Activated T-cell treated with anti-CD3 and anti-CD28 coated beads for 48 hours (primary cell): Measurements from ENCODE around the gene MUC16.

ENCODE experiments used
- DNase-seq: peaks from one replicate; pipeline ENCODE4 v3.0.0-alpha.2; 2020; ENCODE audit warnings: low read depth

Gene MUC16

GRCh38 chr19:9009431-9009830, 778 bp downstream of the MUC16 start:
- no peak for DNase-seq

GRCh38 chr19:9008667-9009066, 1.5 kb downstream of the MUC16 start:
- no peak for DNase-seq

- no peak for DNase-seq
These were observed 9.3 kb downstream of the MUC16 start for GRCh38 chr19:9000933-9001332.

- peak; percentile 16 for DNase-seq
These were observed 22.0 kb downstream of the MUC16 start for GRCh38 chr19:8988204-8988603.

GRCh38 chr19:8986296-8986695, 23.9 kb downstream of the MUC16 start:
- no peak for DNase-seq

GRCh38 chr19:8973501-8974091, 36.6 kb downstream of the MUC16 start:
- DNase-seq: no peak

GRCh38 chr19:8965887-8966286, 44.3 kb downstream of the MUC16 start:
- no peak for DNase-seq
